ENCODE measurements around the gene ZNF366. TPM values are rescaled to one million over a fixed set of nuclear protein-coding genes. Genes with fewer than 3 reads are reported as not detected.

ZNF366 gene
- total and polyA plus RNA-seq, 8 donors, result 0.10 to 6.8 (median 1.7) TPM; not detected in 1

GRCh38 chr5:72457491-72457890 lies 49.7 kb downstream of the ZNF366 start:
- no peaks in the 10 kb centered on the region for H3K9me3 ChIP-seq
- no peaks in the 10 kb centered on the region for H3K27me3 ChIP-seq
- DNase-seq, result no peak
- no peak overlapping the region for H3K27ac ChIP-seq
- 79 to 95% (median 90%) methylated on average over 1 of the region's 1 CpG for WGBS, 5 donors
- H3K4me3 ChIP-seq, result no peak overlapping the region
- peaks cover 16 to 36% (median 29%) of the 10 kb centered on the region in 4 donors for H3K4me1 ChIP-seq
- TF ChIP-seq CTCF (IDR thresholded peaks at IDR 0.05) (no peak), POLR2A (IDR thresholded peaks at IDR 0.05) (no peak), POLR2AphosphoS5 (IDR thresholded peaks at IDR 0.05) (no peak), EP300 (IDR thresholded peaks at IDR 0.05) (no peak)
- H3K36me3 ChIP-seq, result no peaks in the 10 kb centered on the region
- intact Hi-C loops (cut with DNase I; ENCODE audit: low total_unique reads), result no loop called here

- Histone ChIP-seq H3K9me3 (no peaks in the 10 kb centered on the region), H3K36me3 (no peaks in the 10 kb centered on the region), H3K4me1 (peaks cover 26 to 46% (median 38%) of the 10 kb centered on the region in 4 donors), H3K4me3 (no peak overlapping the region), H3K27ac (no peak overlapping the region), H3K27me3 (no peaks in the 10 kb centered on the region)
- no peak for DNase-seq
- WGBS, 5 donors, result 93 to 97% (median 94%) methylated on average over 8 of the region's 8 CpGs
- intact Hi-C loops (cut with DNase I; ENCODE audit: low total_unique reads), result no loop called here
- TF ChIP-seq POLR2AphosphoS5 (IDR thresholded peaks at IDR 0.05), result no peak
Measured at GRCh38 chr5:72456391-72457074, 50.7 kb downstream of the ZNF366 start.

GRCh38 chr5:72455476-72455875 lies 51.7 kb downstream of the ZNF366 start:
- Histone ChIP-seq H3K9me3 (no peaks in the 10 kb centered on the region), H3K4me1 (peaks cover 27 to 50% (median 40%) of the 10 kb centered on the region in 4 donors), H3K4me3 (no peak overlapping the region), H3K27me3 (no peaks in the 10 kb centered on the region), H3K36me3 (no peaks in the 10 kb centered on the region), H3K27ac (peak overlapping the region in 2 of 5 donors; percentile 32 to 91)
- no peak for TF ChIP-seq CTCF (IDR thresholded peaks at IDR 0.05)
- no peak for TF ChIP-seq POLR2A (IDR thresholded peaks at IDR 0.05)
- no peak for TF ChIP-seq POLR2AphosphoS5 (IDR thresholded peaks at IDR 0.05)
- TF ChIP-seq EP300 (IDR thresholded peaks at IDR 0.05), result no peak
- intact Hi-C loops (cut with DNase I; ENCODE audit: low total_unique reads), result no loop called here
- DNase-seq, result no peak
- WGBS, 5 donors, result 79 to 87% (median 85%) methylated on average over 9 of the region's 9 CpGs

GRCh38 chr5:72454996-72455395 lies 52.2 kb downstream of the ZNF366 start:
- H3K4me3 ChIP-seq, result no peak overlapping the region
- H3K4me1 ChIP-seq, result peaks cover 27 to 50% (median 40%) of the 10 kb centered on the region in 4 donors
- 87 to 100% (median 97%) methylated on average over 2 of the region's 2 CpGs for WGBS, 5 donors
- peak overlapping the region in 2 of 5 donors; percentile 32 to 91 for H3K27ac ChIP-seq
- DNase-seq, result no peak
- no peaks in the 10 kb centered on the region for H3K27me3 ChIP-seq
- H3K36me3 ChIP-seq, result no peaks in the 10 kb centered on the region
- no peaks in the 10 kb centered on the region for H3K9me3 ChIP-seq
- TF ChIP-seq POLR2AphosphoS5 (IDR thresholded peaks at IDR 0.05), result no peak
- TF ChIP-seq POLR2A (IDR thresholded peaks at IDR 0.05), result no peak
- no peak for TF ChIP-seq EP300 (IDR thresholded peaks at IDR 0.05)
- no peak for TF ChIP-seq CTCF (IDR thresholded peaks at IDR 0.05)
- intact Hi-C loops (cut with DNase I; ENCODE audit: low total_unique reads), result no loop called here

GRCh38 chr5:72453246-72453775 lies 53.9 kb downstream of the ZNF366 start:
- intact Hi-C loops (cut with DNase I; ENCODE audit: low total_unique reads), result no loop called here
- Histone ChIP-seq H3K4me3 (no peak overlapping the region), H3K9me3 (no peaks in the 10 kb centered on the region), H3K36me3 (no peaks in the 10 kb centered on the region), H3K4me1 (peaks cover 22 to 37% (median 28%) of the 10 kb centered on the region in 4 donors), H3K27me3 (no peaks in the 10 kb centered on the region), H3K27ac (peak overlapping the region; percentile 44 to 91 (median 84))
- DNase-seq, result no peak
- TF ChIP-seq CTCF (IDR thresholded peaks at IDR 0.05) (no peak), POLR2AphosphoS5 (IDR thresholded peaks at IDR 0.05) (no peak), POLR2A (IDR thresholded peaks at IDR 0.05) (no peak), EP300 (IDR thresholded peaks at IDR 0.05) (no peak)
- 47 to 67% (median 53%) methylated on average over 4 of the region's 4 CpGs for WGBS, 5 donors

Data from stomach (tissue), 9 donors.